Parathyroid adenoma (tissue), 2 donors: Measurements from ENCODE around the gene TXNRD2.

Experiments
- H2AFZ ChIP-seq: fragments of 300-600 bp; sonication (generic); one replicate; pipeline ENCODE4 v1.7.0; 2017; ENCODE audit warnings: antibody characterized with exemption, mild to moderate bottlenecking
- H3K27ac ChIP-seq: fragments of 300-600 bp; sonication (generic); one replicate; pipeline ENCODE4 v1.7.0; 2017
- H3K27me3 ChIP-seq: fragments of 300-600 bp; sonication (generic); one replicate; pipeline ENCODE4 v1.7.0; 2017; ENCODE audit warnings: low read length; ENCODE audit not compliant: control insufficient read depth, insufficient read depth
- H3K36me3 ChIP-seq: fragments of 300-600 bp; sonication (generic); one replicate; pipeline ENCODE4 v1.7.0; 2017; ENCODE audit warnings: low read length; ENCODE audit not compliant: control insufficient read depth, insufficient read depth
- H3K4me1 ChIP-seq: fragments of 300-600 bp; sonication (generic); one replicate; pipeline ENCODE4 v1.7.0; 2017; ENCODE audit warnings: control low read depth
- H3K4me2 ChIP-seq: fragments of 300-600 bp; sonication (generic); one replicate; pipeline ENCODE4 v1.7.0; 2017; ENCODE audit warnings: low read length
- H3K4me3 ChIP-seq: fragments of 300-600 bp; sonication (generic); one replicate; pipeline ENCODE4 v1.7.0; 2017; ENCODE audit warnings: low read depth, low read length
- H3K79me2 ChIP-seq: fragments of 300-600 bp; sonication (generic); one replicate; pipeline ENCODE4 v1.7.0; 2017; ENCODE audit warnings: control low read depth
- H3K9ac ChIP-seq: fragments of 300-600 bp; sonication (generic); one replicate; pipeline ENCODE4 v1.7.0; 2017; ENCODE audit warnings: mild to moderate bottlenecking
- H3K9me3 ChIP-seq: fragments of 300-600 bp; sonication (generic); one replicate; pipeline ENCODE4 v1.7.0; 2017; ENCODE audit warnings: low read length; ENCODE audit not compliant: control insufficient read depth
- TF ChIP-seq, protein P1 (sequence below): fragments of 300-600 bp; sonication (generic); IDR thresholded peaks from one replicate; pipeline ENCODE4 v1.7.0; 2017; ENCODE audit warnings: antibody characterized with exemption, mild to moderate bottlenecking
- donor health status: primary hyperparathyroidism.

Gene TXNRD2

DNA sequence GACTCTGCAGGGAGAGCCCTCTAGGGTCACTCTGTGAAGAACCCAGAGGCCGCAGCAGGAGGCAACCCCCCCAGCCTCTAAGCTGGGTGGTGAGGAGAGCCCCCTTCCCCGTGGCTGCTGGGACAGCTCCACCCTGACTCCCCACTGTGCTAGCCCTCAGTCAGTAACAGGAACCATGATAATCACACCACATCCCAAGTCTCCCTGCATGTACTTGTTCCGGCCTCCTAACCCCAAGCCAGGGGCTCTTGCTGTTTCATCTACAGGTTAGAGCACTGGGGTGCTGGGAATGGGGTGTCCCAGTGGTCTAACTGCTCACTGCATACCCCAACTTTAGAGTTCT is 48.1 kb upstream of the TXNRD2 start:
- TF ChIP-seq, protein P1, sequence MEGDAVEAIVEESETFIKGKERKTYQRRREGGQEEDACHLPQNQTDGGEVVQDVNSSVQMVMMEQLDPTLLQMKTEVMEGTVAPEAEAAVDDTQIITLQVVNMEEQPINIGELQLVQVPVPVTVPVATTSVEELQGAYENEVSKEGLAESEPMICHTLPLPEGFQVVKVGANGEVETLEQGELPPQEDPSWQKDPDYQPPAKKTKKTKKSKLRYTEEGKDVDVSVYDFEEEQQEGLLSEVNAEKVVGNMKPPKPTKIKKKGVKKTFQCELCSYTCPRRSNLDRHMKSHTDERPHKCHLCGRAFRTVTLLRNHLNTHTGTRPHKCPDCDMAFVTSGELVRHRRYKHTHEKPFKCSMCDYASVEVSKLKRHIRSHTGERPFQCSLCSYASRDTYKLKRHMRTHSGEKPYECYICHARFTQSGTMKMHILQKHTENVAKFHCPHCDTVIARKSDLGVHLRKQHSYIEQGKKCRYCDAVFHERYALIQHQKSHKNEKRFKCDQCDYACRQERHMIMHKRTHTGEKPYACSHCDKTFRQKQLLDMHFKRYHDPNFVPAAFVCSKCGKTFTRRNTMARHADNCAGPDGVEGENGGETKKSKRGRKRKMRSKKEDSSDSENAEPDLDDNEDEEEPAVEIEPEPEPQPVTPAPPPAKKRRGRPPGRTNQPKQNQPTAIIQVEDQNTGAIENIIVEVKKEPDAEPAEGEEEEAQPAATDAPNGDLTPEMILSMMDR, result no peak
- H3K4me1 ChIP-seq, result peaks cover 5% of the 10 kb centered on the region
- no peaks in the 10 kb centered on the region for H3K27me3 ChIP-seq
- no peak overlapping the region for H3K4me2 ChIP-seq
- H3K36me3 ChIP-seq, result no peaks in the 10 kb centered on the region
- no peaks in the 10 kb centered on the region for H3K9me3 ChIP-seq
- H3K27ac ChIP-seq, result no peak overlapping the region
- no peak overlapping the region for H3K4me3 ChIP-seq
- H3K79me2 ChIP-seq, result no peaks in the 10 kb centered on the region
- no peak overlapping the region for H3K9ac ChIP-seq
- no peak overlapping the region for H2AFZ ChIP-seq

DNA sequence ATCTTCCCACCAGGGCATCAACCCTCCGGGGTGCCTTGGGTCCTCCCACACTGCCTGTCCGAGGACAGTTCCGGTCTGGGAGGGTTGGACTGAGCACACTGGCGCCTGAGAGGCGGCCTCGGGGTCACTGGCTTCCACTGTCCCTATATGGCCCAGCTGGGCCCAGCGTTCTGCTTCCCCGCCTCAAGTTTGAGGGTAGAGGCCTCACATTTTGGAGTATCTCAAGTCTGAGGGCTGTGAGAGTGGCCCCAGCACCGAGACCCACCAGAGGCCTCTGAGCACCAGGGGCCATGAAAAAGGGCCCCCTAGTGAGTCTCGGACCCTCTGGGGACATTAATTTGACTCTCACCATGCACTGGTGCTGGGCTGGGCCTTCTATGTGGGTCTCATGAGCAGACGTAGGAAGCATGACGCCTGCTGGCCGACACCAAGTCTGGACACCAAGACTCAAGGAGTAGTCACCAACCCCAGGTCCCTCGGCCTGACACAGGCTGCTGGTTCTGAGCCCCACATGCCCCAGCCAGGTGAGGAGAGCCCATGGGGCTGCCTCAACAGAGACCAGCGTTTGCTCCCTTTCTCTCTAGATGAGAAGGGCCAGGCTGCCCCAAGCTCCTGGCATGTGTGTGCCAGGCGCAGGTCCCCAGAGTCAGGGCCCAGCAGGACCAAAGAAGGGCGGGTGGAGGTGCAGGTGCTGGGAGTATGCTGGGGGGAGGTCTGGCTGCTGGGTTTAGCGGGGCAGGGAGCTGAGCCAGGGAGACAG is 47.5 kb upstream of the TXNRD2 start:
- Histone ChIP-seq H3K27me3 (no peaks in the 10 kb centered on the region), H2AFZ (no peak overlapping the region), H3K36me3 (no peaks in the 10 kb centered on the region), H3K79me2 (peaks cover 2% of the 10 kb centered on the region), H3K4me2 (no peak overlapping the region), H3K27ac (no peak overlapping the region), H3K9me3 (no peaks in the 10 kb centered on the region), H3K9ac (no peak overlapping the region), H3K4me3 (no peak overlapping the region), H3K4me1 (peaks cover 5% of the 10 kb centered on the region)
- TF ChIP-seq, protein P1, result no peak

DNA sequence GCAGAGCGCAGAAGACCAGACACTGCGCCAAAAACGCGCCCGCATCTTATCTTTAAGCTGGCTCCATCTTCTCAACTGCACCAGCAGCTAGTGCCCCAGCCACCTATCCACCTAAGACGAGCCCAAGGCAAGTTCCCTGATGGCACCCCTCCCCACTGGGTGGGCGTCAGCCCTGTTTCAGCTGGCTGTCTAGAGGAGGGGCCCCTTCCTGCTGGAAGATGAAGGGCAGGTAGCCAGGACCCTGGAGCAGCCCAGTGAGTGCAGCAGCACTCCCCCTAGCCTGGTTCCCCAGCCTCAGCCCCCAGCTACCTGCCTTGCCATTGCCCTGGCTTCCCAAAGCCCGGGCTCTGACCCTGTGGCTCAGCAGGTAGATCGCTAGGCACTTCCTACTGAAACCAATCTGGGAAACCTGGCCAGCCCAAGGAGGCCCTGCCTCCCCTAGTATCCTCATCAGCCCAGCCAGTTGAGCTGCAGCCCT is 46.8 kb upstream of the TXNRD2 start:
- TF ChIP-seq, protein P1, result no peak
- Histone ChIP-seq H3K27ac (no peak overlapping the region), H3K4me1 (peaks cover 5% of the 10 kb centered on the region)

DNA sequence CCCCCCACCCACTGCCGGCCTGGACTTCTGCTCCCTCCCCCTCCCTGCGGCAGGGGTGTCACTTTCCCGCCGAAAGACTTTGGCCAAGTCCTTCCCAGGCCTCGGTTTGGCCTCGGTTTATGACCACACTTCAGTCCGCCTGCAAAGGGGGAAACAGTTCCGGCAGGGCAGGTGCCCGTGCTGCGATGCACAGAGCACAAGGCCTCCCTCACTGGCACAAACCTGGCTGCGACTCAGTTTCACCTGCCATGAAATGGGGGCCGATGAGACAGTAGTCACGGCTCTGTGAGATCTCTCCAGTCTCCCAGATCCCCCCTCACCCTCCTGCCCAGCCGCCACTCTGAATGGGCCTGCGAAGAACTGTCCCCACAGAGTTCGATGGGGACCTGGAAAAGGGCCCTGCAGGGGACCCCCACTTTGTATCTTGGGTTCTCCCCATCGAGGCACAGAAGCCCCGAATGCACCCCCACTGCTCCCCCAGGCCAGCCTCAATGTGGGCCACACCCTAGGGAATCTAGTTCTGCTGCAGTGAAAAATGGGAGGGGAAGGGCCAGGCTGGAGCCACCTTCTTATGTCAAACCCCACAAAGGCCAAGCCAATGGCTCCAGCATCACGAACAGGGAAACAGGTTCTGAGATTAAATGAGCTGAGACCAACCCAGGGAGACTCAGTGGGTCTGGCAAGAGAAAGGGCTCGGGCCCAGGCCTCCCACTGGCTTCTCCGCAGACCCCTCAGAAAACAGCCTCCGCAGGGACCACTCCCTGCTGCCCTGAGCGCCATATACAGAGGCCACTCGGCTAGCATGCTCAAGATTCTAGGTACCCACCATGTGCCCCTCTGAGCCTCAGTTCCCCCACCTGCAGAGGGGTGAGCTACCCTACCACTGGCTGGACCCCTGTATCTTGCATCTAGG is 46.0 kb upstream of the TXNRD2 start:
- H3K79me2 ChIP-seq, result peaks cover 2% of the 10 kb centered on the region
- H2AFZ ChIP-seq, result no peak overlapping the region
- no peaks in the 10 kb centered on the region for H3K27me3 ChIP-seq
- no peak overlapping the region for H3K9ac ChIP-seq
- H3K27ac ChIP-seq, result no peak overlapping the region
- no peaks in the 10 kb centered on the region for H3K36me3 ChIP-seq
- no peaks in the 10 kb centered on the region for H3K9me3 ChIP-seq
- H3K4me2 ChIP-seq, result no peak overlapping the region
- TF ChIP-seq, protein P1, result no peak
- peaks cover 5% of the 10 kb centered on the region for H3K4me1 ChIP-seq
- H3K4me3 ChIP-seq, result no peak overlapping the region

More for the DNA sequence above, 46.8 kb upstream of the TXNRD2 start:
- no peak overlapping the region for H3K9ac ChIP-seq
- no peaks in the 10 kb centered on the region for H3K36me3 ChIP-seq
- no peak overlapping the region for H2AFZ ChIP-seq
- H3K79me2 ChIP-seq, result peaks cover 2% of the 10 kb centered on the region
- no peaks in the 10 kb centered on the region for H3K27me3 ChIP-seq
- no peaks in the 10 kb centered on the region for H3K9me3 ChIP-seq
- no peak overlapping the region for H3K4me3 ChIP-seq
- H3K4me2 ChIP-seq, result no peak overlapping the region
